Left ventricle myocardium inferior (tissue), 1 donor: ENCODE results near the gene TOR3A. TPM values are rescaled to one million over a fixed set of nuclear protein-coding genes. Genes with fewer than 3 reads are reported as not detected.

ENCODE experiments used
- DNase-seq: peaks from one replicate; pipeline ENCODE4 v3.0.0-alpha.2; 2020
- H3K27ac ChIP-seq: fragments of 200-600 bp; replicated peaks from 2 replicates; pipeline ENCODE4 v1.8.0; 2021
- H3K27me3 ChIP-seq: fragments of 200-600 bp; 2 replicates; pipeline ENCODE4 v1.8.0; 2021; ENCODE audit warnings: low read depth
- H3K36me3 ChIP-seq: fragments of 200-600 bp; 2 replicates; pipeline ENCODE4 v1.8.0; 2021
- H3K4me1 ChIP-seq: fragments of 200-600 bp; 2 replicates; pipeline ENCODE4 v1.8.0; 2021
- H3K4me3 ChIP-seq: fragments of 200-600 bp; 2 replicates; pipeline ENCODE4 v1.8.0; 2021; ENCODE audit warnings: mild to moderate bottlenecking, moderate library complexity
- H3K9me3 ChIP-seq: fragments of 200-600 bp; replicated peaks from 2 replicates; pipeline ENCODE4 v1.8.0; 2021
- CTCF ChIP-seq: fragments of 200-600 bp; IDR thresholded peaks from 2 replicates; pipeline ENCODE4 v1.8.0; 2021; ENCODE audit warnings: antibody characterized with exemption, mild to moderate bottlenecking, borderline replicate concordance
- intact Hi-C: fragments of 100-400 bp; cut with micrococcal nuclease; formaldehyde crosslinking; loops from one replicate; pipeline ENCODE4 v1.11.0; 2022
- total RNA-seq: library from RNA; stranded (reverse); fragmentation: NEBNext Ultra II Directional; extraction: Animal tissue kit (Norgen Biotek cat#: 25700); gene quantifications from one replicate; pipeline ENCODE4 v1.2.1, GENCODE V29; 2021
- donor health status: DM: no; HTN: yes; CAD: no; lungs with severe emphysema.

The TOR3A gene
- total RNA-seq, 1 donor from 2014 or later: 9.6 TPM

- intact Hi-C loops: no loop called here
- Histone ChIP-seq H3K36me3 (peaks cover 32% of the 10 kb centered on the region), H3K9me3 (no peaks in the 10 kb centered on the region), H3K4me3 (no peak overlapping the region), H3K27ac (no peak overlapping the region), H3K4me1 (peaks cover 8% of the 10 kb centered on the region), H3K27me3 (no peaks in the 10 kb centered on the region)
- no peak for DNase-seq
- TF ChIP-seq CTCF: no peak
These were observed 23.1 kb upstream of the TOR3A start for GRCh38 chr1:179058487-179059483.

- TF ChIP-seq CTCF: no peak
- Histone ChIP-seq H3K27me3 (no peaks in the 10 kb centered on the region), H3K27ac (no peak overlapping the region), H3K36me3 (peaks cover 37% of the 10 kb centered on the region), H3K9me3 (no peaks in the 10 kb centered on the region), H3K4me3 (no peak overlapping the region), H3K4me1 (peaks cover 8% of the 10 kb centered on the region)
- no peak for DNase-seq
- intact Hi-C loops: no loop called here
These were observed 20.2 kb upstream of the TOR3A start for GRCh38 chr1:179061360-179062282.

GRCh38 chr1:179066471-179066870, 15.4 kb upstream of the TOR3A start:
- no peaks in the 10 kb centered on the region for H3K4me1 ChIP-seq
- TF ChIP-seq CTCF: no peak
- peaks cover 57% of the 10 kb centered on the region for H3K36me3 ChIP-seq

GRCh38 chr1:179077396-179077795, 4.5 kb upstream of the TOR3A start:
- TF ChIP-seq CTCF: no peak
- DNase-seq: no peak

More at GRCh38 chr1:179066471-179066870, 15.4 kb upstream of the TOR3A start:
- H3K4me3 ChIP-seq: no peak overlapping the region
- no peak overlapping the region for H3K27ac ChIP-seq
- no peaks in the 10 kb centered on the region for H3K9me3 ChIP-seq
- H3K27me3 ChIP-seq: no peaks in the 10 kb centered on the region
- intact Hi-C loops: no loop called here
- DNase-seq: no peak

GRCh38 chr1:179079113-179079761, 2.6 kb upstream of the TOR3A start:
- intact Hi-C loops: no loop called here
- no peak overlapping the region for H3K27ac ChIP-seq
- no peak overlapping the region for H3K4me3 ChIP-seq
- H3K9me3 ChIP-seq: no peaks in the 10 kb centered on the region
- H3K36me3 ChIP-seq: peaks cover under 1% of the 10 kb centered on the region
- no peak for DNase-seq
- no peaks in the 10 kb centered on the region for H3K27me3 ChIP-seq
- peak; percentile 80 for TF ChIP-seq CTCF
- peaks cover 27% of the 10 kb centered on the region for H3K4me1 ChIP-seq

More at GRCh38 chr1:179077396-179077795, 4.5 kb upstream of the TOR3A start:
- no peaks in the 10 kb centered on the region for H3K27me3 ChIP-seq
- H3K9me3 ChIP-seq: no peaks in the 10 kb centered on the region
- H3K27ac ChIP-seq: no peak overlapping the region
- no peak overlapping the region for H3K4me3 ChIP-seq
- peaks cover 19% of the 10 kb centered on the region for H3K36me3 ChIP-seq
- H3K4me1 ChIP-seq: peaks cover 17% of the 10 kb centered on the region
- intact Hi-C loops: no loop called here
